NCI-H146 (cell line): ENCODE results near the gene PRKAR2A.
A peak's percentile ranks its signal among the peaks of the same experiment; 100 is the strongest.
"Not testable (repeated sequence)": the region's sequence is repeated elsewhere in the genome, so short reads cannot be mapped to it uniquely, and the experiment has no call there.

Experiments used
- DNase-seq: peaks from one replicate; lab custom pipeline; 2025; lab: John Stamatoyannopoulos, UW

Gene PRKAR2A

DNA sequence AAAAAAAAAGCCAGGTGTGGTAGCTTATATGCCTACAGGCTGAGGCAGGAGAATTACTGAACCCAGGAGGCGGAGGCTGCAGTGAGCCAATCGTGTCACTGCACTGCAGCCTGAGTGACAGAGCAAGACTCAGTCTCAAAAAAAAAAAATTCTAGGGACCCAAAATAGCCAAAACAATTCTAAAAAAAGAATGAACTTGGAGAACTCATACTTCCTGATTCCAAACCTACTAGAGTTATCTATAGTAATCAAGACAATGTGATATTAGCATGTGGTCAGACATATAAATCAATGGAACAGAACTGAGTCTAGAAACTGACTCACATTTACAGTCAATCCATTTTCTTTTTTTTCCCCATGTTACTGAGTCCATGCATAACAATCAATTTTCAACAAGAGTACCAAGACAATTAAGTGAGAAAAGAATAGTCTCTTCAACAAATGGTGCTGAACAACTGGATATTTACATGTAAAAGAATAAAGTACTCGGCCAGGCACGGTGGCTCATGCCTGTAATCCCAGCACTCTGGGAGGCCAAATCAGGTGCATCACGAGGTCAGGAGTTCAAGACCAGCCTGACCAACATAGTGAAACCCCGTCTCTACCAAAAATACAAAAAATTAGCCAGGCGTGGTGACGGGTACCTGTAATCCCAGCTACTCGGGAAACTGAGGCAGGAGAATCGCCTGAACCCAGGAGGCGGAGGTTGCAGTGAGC, 11.9 kb downstream of the PRKAR2A start:
- DNase-seq, result no peak

DNA sequence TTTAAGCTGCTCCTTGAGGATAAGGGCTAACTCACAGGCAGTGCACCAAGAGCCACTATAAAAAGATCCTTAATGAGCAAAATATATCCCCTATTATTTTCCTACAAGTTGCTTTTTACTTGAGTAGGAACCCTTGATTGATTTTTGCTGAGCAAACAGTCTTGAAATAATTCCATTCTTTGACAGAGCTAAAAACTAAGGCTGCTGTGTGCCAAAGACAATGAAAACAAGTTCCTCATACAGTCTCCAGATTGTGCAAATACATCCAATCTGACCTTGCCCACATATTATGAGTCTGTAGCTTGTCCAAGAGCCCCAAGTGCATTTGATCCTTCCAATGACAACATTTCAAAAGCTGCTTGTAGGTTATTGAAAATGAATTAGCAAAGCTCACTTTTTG, 15.0 kb downstream of the PRKAR2A start:
- DNase-seq, result no peak

DNA sequence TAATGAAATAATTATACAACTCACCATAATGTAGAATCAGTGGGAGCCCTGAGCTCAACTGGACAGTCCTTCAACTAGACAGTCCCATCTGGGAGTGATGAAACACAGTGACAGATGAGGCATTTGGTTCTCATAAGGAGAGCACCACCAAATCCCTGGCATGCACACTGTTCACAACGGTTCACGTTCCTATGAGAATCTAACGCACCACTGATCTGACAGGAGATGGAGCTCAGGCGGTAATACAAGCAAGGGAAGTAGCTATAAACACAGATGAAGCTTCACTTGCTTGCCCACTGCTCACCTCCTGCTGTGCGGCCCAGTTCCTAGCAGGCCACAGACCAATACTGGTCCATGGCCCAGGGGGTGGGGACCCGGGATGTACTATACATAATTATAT, 17.0 kb downstream of the PRKAR2A start:
- no peak for DNase-seq

DNA sequence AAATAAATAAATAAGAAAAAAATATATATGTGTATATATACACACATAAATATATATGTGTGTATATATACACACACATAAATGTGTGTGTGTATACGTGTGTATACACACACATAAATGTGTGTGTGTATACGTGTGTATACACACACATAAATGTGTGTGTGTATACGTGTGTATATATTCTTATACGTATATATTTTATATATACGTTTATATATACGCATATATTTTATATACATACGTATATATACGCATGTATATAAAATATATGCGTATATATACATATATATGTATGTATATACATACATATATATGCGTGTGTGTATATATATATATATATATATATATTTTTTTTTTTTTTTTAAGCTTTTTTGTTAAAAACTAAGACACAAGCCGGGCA, 18.1 kb downstream of the PRKAR2A start:
- DNase-seq, result not testable (repeated sequence)

DNA sequence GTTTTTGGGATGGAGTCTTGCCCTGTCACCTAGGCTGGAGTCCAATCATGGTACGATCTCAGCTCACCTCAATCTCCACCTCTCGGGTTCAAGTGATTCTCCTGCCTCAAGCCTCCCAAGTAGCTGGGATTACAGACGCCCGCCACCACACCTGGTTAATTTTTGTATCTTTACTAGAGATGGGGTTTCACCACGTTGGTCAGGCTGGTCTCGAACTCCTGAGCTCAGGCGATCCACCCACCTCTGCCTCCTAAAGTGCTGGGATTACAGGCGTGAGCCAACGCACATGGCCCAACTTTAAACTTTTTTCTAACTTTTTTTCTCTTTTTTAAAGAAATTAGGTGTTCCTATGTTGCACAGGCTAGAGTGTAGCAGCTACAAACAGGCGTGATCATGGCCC, 19.8 kb downstream of the PRKAR2A start:
- DNase-seq, result not testable (repeated sequence)

DNA sequence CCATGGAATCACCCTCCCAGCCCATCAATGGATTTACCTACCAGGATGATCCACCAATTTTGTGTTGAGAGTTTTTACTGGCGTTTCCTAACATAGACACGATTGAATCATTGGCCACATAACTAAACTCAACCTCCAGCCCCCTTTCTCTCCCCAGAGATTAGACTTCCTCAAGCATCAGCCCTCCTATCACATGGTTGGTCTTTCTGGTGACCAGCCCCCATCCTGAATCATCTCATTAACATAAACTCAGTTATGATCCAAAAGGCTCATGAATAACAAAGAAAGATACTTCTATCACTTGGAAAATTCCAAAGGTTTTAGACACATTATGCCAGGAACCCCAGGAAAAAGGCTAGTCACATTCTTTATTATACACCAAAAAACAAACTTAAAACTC, 21.2 kb downstream of the PRKAR2A start:
- no peak for DNase-seq

DNA sequence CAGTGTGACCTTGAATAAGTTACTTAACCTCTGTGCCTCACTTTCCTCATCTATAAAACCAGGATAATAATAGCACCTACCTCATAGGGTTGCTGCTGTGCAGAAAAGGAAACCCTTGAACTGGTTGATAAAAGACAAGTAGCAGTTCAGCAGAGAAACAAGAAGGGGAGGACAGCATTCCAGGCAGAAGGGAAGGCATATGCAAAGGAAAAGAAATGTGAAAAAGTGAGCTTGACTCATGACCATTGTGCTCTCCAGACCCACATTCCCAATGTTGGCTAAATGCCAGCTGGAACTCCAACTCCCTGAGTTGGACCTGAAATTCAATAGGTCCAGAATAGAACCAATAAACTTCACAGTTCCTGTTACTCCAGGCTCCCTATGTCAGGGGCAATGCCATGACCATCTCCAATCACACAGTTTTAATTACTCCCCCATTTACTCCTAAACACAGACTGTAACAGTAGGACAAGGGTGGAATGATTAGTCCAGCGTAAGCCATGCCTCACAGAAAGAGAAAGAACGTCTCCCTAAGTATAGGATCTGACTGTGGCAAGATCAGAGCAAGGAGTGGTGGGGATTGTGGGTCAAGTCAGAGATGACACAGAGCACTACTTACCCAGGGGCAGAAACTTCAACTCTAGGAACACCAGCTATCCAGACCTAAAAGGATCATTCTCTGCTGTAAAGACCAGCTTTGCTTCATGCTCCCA, 26.9 kb downstream of the PRKAR2A start:
- DNase-seq, result no peak

DNA sequence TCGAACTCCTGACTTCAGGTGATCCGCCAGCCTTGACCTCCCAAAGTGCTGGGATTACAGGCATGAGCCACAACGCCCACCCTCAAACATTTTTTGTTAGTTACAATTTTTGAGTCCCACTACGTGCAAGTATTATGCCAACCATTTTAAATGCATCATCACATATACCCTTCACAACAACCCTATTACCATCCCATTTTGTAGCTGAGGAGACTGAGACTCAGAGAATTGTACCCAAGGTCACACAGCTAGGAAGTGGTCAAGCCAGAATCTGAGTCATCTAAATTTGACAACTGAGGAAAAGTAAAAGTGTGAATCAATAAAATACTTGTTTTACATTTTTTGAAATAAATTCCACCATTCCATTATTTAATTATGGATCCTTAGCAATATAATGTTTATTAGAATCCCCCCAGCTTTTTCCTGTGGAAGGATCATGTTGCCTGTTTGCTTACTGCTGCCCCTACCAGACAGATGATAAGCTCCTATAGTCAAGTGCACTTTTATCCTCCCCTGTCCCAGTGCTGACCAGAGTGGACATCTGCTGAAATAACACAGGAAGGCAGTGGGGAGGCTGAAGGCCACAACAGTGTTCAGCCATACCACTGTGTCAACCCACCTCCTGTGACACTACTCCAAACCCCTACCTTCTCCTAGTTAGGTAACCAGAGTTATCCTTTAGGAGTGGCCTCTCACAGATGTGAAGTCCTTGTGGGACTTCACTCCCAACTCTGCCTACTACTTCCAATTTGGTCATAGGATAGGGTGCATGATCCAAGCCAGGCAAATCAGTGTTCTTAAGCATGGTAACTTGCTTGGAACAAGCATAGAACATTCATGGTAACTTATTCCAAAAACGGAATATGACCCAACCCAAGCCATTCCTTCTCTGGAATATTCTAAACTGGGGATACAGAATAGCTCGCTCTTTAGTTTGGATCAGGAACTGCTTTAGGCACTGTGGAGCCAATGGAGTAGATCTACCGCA, 28.1 kb downstream of the PRKAR2A start:
- no peak for DNase-seq

DNA sequence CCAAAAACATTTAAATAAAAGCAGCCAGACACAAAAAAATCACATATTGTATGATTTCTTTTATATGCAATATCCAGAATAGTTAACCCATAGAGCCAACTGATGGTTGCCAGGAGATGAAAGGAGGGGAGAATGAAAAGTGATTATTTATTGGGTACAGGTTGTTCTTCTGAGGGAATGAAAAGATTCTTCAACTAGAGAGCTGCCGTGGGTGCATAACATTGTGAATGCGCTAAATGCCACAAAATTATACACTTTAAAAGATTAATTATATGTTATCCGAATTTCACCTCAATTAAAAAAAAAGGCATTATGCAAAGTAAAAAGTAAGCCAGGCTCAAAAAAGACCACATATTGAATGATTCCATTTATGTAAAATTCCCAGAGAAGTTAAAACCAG, 36.1 kb downstream of the PRKAR2A start:
- no peak for DNase-seq

DNA sequence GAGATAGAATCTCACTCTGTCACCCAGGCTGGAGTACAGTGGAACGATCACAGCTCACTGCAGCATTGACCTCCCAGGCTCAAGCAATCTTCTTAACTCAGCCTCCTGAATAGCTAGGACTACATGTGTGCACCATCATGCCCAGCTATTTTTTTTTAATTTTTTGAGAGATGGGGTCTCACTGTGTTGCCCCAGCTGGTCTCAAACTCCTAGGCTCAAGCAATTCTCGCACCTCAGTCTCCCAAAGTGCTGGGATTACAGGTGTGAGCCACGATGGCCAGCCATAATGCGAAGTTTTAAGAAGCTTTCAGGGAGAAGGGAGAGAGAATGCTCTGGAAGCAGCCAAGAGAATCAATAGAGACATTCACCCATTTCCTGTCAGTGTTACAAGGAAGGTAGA, 42.7 kb downstream of the PRKAR2A start:
- no peak for DNase-seq

DNA sequence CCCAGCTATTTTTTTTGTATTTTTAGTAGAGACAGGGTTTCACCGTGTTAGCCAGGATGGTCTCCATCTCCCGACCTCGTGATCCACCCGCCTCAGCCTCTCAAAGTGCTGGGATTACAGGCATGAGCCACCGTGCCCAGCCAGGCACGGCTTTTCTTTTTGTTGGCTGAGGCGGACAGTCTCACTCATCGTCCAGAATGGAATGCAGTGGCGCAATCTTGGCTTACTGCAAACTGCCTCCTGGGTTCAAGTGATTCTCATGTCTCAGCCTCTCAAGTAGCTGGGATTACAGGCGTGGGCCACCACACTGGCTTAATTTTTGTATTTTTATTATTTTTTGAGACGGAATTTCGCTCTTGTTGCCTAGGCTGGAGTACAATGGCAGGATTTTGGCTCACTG, 46.8 kb downstream of the PRKAR2A start:
- not testable (repeated sequence) for DNase-seq

DNA sequence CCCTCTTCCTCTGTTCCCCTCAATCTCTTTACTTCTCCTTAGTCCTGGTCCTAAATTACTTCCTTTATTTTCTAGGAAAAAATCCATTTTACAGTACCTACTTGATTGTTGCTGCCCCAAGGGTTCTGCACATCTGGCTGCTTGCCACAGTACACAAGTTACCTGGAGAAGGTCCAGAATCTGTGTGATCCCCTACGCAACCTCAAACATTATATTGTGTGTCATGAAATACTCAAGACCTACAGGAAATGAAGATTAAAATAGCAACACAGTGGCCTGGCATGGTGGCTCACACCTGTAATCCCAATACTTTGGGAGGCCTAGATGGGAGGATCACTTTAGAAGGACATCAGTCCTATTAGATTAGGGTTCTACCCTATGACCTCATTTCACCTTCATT, 48.7 kb downstream of the PRKAR2A start:
- DNase-seq, result peak; percentile 0

DNA sequence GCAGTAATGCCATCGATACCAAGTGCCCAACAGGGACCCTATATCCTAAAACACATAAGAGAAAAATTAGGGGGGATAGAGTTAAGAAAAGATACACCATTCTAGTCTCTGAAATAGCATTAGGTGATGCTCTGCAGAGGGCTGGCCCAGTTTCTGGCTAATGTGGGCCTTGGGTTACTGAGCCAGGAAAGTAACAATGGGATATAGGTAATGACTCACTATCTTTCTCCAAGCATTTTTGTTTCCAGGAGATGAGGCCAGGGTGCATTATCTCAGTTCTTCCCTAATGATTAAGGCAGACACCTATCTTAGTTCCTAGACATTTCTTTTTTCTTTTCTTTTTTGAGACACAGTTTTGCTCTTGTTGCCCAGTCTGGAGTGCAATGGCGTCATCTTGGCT, 50.0 kb downstream of the PRKAR2A start:
- DNase-seq, result no peak

DNA sequence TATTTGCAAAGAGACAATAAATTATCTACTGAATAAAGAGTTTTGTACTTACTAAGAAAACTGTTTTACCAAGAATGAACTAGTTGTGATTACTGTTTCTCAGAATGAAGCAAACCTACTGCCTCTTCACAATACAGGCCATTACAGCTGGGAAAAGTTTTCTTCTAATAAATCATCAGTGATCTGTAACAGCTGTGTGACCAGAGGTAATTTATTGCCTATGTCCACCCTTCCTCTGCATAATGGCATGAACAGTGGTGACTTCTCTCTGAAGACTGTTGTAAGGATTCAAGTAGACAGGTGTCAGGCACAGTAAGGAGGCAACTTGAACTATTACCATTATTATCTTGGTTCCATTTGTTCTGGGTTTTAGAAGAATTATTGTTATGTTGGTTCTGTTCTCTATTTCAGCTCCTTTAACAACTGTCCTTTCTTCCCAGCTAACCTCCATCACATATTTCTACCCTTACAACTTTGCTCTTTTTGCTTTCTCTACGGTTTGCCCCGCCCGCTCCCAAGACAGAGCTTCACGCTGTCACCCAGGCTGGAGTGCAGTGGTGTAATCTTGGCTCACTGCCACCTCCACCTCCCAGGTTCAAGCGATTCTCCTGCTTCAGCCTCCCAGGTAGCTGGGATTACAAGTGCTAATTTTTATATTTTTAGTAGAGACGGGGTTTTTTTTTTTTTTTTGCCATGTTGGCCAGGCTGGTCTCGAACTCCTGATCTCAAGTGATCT, 51.5 kb downstream of the PRKAR2A start:
- no peak for DNase-seq

DNA sequence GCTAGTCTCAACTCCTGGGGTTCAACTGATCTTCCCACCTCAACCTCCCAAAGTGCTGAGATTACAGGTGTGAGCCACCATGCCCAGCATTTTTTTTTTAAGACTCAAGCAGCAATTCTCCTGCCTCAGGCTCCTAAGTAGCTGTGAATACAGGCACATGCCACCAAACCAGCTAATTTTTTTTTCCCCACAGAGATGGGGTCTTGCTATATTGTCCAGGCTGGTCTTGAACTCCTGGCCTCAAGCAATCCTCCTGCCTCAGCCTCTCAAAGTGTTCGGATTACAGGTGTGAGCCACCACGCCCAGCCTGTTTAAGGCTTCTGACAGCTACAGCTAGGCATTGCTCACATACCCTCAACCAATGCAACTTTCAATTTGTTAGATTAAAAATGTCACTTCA, 54.2 kb downstream of the PRKAR2A start:
- not testable (repeated sequence) for DNase-seq

DNA sequence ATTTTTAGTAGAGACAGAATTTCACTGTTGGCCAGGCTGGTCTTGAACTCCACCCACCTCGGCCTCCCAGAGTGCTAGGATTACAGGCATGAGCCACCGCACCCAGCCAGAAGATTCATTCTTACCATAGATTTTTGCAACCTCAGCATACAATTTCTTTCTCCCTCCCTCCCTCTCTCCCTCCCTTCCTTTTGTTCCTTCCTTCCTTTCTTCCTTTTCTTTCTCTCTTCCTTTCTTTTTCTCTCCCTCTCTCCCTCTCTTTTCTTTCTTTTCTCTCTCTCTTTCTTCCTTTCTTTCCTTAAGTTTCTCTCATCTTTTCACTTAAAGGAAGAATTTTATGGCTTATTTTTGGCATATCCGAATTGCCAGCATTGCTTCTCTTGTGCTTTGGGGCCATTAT, 58.0 kb downstream of the PRKAR2A start:
- no peak for DNase-seq

DNA sequence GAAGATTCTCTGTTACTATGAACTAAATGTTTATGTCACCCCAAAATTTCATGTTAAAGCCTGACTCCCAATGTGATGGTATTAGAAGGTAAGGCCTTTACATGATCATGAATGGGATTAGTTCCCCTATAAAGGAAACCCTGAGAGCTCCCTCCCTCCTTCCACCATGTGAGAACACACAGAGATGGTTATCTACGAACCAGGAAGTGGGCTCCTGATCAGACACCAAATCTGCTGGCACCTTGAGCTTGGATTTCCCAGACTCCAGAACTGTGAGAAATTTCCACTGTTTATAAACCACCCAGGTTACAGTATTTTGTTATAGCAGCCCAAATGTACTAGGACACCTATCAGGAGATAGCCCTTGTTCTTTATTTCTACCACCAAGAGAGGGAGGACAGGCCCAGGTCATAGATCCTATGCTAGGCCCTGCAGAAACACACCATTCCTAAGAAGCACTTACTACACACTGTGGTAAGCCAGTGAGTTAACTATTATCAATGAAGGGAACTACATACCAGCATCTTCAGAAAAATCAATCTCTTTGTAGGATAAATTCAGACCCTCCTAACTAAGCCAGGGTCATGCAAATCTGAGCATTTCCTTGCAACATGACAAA, 59.0 kb downstream of the PRKAR2A start:
- DNase-seq, result no peak

DNA sequence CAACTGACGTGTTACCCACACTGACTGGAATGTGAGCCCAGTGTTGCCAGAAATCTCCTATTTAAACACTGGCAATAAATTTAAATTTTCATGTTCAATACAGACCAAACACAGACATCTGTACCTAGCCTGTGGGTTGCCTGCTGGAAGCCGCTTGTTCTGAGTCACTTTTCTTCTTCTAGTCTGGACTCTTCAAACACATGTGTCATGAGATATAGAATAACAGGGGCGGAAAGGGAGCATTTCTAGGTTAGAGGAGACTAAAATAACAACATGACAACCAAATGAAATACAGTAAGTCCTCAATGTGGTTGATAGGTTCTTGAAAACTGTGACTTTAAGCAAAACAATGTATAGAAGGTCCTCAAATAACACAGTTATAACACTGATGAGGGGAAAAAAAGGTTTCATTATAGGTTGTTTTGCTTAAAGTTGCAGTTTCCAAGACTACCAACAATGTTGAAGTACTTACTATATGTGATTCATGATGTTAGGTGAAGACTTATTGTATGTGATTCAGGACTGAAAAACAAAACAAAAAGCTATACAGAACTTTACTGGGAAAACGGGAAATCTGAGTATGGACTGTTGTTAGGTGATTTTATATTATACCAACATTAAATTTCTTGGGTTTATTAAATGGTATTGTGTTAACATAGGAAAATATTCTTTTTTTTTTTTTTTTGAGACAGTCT, 63.1 kb downstream of the PRKAR2A start:
- DNase-seq, result no peak

DNA sequence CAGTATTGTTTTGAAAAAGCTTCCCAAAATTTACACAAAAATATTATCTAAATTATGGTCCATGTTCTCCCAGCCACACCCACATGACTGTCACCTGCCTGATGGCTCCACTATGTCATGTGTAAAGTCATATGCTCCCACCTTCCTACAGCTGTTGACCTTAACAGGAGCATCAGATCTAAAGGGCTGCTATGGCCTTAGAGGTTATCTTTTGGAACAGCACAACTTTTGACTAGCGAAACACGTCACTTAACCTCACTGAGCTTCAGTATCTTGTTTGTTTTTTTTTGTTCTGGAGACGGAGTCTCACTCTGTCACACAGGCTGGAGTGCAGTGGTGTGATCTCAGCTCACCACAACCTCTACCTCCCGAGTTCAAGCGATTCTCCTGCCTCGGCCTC, 64.4 kb downstream of the PRKAR2A start:
- no peak for DNase-seq

DNA sequence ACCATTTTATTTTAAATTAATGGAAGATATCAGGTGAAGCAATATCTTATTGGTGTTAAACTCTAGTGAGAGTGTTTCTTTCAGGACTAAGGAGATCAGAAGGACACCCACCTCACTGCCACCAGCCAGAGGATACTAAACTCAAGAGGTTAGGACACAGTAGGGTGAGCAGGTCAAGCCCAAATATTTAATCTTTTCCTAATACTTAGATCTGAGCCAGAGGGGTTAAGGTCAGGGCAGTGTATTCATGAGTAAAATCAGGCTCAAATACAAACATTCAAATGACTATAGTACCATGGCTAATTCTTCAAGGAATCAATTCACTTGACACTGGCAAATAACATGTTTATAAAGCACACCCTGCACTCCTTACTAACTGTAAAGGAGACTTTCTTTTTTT, 65.6 kb downstream of the PRKAR2A start:
- DNase-seq, result no peak

DNA sequence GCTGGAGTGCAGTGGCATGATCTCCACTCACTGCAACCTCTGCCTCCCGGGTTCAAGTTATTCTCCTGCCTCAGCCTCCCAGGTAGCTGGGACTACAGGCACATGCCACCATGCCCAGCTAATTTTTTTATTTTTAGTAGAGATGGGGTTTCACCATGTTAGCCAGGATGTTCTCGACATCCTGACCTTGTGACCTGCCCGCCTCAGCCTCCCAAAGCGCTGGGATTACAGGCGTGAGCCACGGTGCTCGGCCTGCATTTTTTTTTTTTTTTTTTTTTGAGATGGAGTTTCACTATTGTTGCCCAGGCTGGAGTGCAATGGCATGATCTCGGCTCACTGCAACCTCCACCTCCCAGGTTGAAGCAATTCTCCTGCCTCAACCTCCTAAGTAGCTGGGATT, 69.1 kb downstream of the PRKAR2A start:
- not testable (repeated sequence) for DNase-seq
